ENCODE measurements around the gene SCAMP3. TPM values are rescaled to one million over a fixed set of nuclear protein-coding genes. Genes with fewer than 3 reads are reported as not detected.

The SCAMP3 gene
- total and polyA plus RNA-seq, 10 of the 15 experiments (the other 5 are each of a cell fraction or from before 2014, with no cell fraction given) = 17.2 to 133 (median 87.3) TPM

DNA sequence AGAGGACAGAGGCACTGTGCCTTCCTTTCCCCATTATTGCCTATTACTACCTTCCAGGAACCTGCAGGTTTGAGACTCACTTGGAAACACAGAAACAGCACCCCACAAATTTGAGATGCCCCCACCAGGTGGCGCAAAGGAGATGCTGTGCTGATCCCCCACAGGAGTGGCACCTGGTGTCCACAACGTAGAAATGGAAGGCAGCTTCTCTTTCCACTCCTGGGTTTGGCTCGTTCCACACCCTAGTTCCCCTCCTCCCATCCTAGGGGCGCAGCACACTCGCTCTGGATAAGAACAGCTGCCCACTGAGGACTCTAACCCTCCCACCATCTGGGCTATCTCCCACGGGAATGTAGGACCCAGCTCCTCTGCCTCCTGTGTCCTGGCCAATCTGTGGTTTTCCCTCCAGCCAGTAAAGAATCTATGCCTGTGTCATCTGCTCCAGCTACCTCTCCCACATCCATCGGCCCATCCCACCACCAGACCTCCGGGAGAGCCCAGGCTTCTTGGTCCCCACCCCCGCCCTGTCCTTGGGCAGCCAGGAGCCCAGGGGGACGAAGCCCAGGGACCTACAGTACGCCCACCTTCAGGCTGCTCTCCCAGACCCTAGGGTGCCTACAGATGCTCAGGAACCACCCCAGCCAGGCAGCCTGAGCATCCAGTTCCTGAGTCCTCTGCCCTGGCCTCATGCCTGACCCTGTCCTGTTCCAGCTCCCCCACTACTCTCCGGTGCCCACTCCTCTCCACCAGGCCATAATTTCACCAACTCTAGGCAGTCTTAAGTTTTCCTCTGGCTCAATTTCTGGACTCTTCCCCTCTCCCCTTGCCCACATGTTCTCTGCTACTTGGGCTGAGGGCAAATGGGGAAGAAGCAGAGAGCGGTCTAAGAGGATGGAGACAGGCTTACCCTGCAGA is 55.0 kb downstream of the SCAMP3 start (continued):
- TF ChIP-seq ASH2L (IDR thresholded peaks at IDR 0.05; ENCODE audit: borderline replicate concordance, low read depth) = no peak
- no peak for TF ChIP-seq SMAD1 (IDR thresholded peaks at IDR 0.05; ENCODE audit: low read depth, partially characterized antibody)
- peak; percentile 40 to 45; a peak in 1 of 4 replicates for TF ChIP-seq IKZF2 (IDR thresholded peaks at IDR 0.05)
- TF ChIP-seq, protein P1, sequence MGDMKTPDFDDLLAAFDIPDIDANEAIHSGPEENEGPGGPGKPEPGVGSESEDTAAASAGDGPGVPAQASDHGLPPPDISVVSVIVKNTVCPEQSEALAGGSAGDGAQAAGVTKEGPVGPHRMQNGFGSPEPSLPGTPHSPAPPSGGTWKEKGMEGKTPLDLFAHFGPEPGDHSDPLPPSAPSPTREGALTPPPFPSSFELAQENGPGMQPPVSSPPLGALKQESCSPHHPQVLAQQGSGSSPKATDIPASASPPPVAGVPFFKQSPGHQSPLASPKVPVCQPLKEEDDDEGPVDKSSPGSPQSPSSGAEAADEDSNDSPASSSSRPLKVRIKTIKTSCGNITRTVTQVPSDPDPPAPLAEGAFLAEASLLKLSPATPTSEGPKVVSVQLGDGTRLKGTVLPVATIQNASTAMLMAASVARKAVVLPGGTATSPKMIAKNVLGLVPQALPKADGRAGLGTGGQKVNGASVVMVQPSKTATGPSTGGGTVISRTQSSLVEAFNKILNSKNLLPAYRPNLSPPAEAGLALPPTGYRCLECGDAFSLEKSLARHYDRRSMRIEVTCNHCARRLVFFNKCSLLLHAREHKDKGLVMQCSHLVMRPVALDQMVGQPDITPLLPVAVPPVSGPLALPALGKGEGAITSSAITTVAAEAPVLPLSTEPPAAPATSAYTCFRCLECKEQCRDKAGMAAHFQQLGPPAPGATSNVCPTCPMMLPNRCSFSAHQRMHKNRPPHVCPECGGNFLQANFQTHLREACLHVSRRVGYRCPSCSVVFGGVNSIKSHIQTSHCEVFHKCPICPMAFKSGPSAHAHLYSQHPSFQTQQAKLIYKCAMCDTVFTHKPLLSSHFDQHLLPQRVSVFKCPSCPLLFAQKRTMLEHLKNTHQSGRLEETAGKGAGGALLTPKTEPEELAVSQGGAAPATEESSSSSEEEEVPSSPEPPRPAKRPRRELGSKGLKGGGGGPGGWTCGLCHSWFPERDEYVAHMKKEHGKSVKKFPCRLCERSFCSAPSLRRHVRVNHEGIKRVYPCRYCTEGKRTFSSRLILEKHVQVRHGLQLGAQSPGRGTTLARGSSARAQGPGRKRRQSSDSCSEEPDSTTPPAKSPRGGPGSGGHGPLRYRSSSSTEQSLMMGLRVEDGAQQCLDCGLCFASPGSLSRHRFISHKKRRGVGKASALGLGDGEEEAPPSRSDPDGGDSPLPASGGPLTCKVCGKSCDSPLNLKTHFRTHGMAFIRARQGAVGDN (IDR thresholded peaks at IDR 0.05) = no peak
- TF ChIP-seq NFIC (IDR thresholded peaks at IDR 0.05; ENCODE audit: low read depth, low read length) = no peak
- TF ChIP-seq, protein P2, sequence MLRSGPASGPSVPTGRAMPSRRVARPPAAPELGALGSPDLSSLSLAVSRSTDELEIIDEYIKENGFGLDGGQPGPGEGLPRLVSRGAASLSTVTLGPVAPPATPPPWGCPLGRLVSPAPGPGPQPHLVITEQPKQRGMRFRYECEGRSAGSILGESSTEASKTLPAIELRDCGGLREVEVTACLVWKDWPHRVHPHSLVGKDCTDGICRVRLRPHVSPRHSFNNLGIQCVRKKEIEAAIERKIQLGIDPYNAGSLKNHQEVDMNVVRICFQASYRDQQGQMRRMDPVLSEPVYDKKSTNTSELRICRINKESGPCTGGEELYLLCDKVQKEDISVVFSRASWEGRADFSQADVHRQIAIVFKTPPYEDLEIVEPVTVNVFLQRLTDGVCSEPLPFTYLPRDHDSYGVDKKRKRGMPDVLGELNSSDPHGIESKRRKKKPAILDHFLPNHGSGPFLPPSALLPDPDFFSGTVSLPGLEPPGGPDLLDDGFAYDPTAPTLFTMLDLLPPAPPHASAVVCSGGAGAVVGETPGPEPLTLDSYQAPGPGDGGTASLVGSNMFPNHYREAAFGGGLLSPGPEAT (IDR thresholded peaks at IDR 0.05; ENCODE audit: low read depth) = no peak
- TF ChIP-seq SIX5 (IDR thresholded peaks at IDR 0.05; ENCODE audit: low read depth, low read length, severe bottlenecking) = no peak
- no peak for TF ChIP-seq ESRRA (IDR thresholded peaks at IDR 0.05; ENCODE audit: low read length)
- no peak for TF ChIP-seq ZBED1 (IDR thresholded peaks at IDR 0.05; ENCODE audit: borderline replicate concordance)
- TF ChIP-seq MXI1 (IDR thresholded peaks at IDR 0.05; ENCODE audit: low read depth, low read length) = peak; percentile 42; the same call in 1 of the 2 replicates
- TF ChIP-seq, protein P3, sequence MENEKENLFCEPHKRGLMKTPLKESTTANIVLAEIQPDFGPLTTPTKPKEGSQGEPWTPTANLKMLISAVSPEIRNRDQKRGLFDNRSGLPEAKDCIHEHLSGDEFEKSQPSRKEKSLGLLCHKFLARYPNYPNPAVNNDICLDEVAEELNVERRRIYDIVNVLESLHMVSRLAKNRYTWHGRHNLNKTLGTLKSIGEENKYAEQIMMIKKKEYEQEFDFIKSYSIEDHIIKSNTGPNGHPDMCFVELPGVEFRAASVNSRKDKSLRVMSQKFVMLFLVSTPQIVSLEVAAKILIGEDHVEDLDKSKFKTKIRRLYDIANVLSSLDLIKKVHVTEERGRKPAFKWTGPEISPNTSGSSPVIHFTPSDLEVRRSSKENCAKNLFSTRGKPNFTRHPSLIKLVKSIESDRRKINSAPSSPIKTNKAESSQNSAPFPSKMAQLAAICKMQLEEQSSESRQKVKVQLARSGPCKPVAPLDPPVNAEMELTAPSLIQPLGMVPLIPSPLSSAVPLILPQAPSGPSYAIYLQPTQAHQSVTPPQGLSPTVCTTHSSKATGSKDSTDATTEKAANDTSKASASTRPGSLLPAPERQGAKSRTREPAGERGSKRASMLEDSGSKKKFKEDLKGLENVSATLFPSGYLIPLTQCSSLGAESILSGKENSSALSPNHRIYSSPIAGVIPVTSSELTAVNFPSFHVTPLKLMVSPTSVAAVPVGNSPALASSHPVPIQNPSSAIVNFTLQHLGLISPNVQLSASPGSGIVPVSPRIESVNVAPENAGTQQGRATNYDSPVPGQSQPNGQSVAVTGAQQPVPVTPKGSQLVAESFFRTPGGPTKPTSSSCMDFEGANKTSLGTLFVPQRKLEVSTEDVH (IDR thresholded peaks at IDR 0.05; ENCODE audit: low read depth, partially characterized antibody) = no peak
- TF ChIP-seq TCF7 (IDR thresholded peaks at IDR 0.05; ENCODE audit: borderline replicate concordance) = no peak
- no peak for TF ChIP-seq DPF2 (IDR thresholded peaks at IDR 0.05)
- no peak for TF ChIP-seq KDM1A (IDR thresholded peaks at IDR 0.05; ENCODE audit: borderline replicate concordance)
- TF ChIP-seq BACH1 (IDR thresholded peaks at IDR 0.05; ENCODE audit: borderline replicate concordance) = no peak
- TF ChIP-seq, protein P4, sequence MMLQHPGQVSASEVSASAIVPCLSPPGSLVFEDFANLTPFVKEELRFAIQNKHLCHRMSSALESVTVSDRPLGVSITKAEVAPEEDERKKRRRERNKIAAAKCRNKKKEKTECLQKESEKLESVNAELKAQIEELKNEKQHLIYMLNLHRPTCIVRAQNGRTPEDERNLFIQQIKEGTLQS (IDR thresholded peaks at IDR 0.05; ENCODE audit: borderline replicate concordance, extremely low read depth, low read depth, low read length) = no peak
- TF ChIP-seq WRNIP1 (IDR thresholded peaks at IDR 0.05; ENCODE audit: borderline replicate concordance, low read depth, low read length) = no peak
- TF ChIP-seq, protein P5, sequence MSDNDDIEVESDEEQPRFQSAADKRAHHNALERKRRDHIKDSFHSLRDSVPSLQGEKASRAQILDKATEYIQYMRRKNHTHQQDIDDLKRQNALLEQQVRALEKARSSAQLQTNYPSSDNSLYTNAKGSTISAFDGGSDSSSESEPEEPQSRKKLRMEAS (IDR thresholded peaks at IDR 0.05; ENCODE audit: low read depth, low read length) = no peak
- TF ChIP-seq YY1 (IDR thresholded peaks at IDR 0.05; ENCODE audit: low read depth, low read length) = peak; percentile 83
- TF ChIP-seq RCOR1 (conservative IDR thresholded peaks at IDR 0.05; ENCODE audit: low read depth, low read length) = no peak
- no peak for TF ChIP-seq NFYB (IDR thresholded peaks at IDR 0.05; ENCODE audit: insufficient read depth, low read depth, low read length)

Data from GM12878 (cell line).